ENCODE results near the gene FCRL6.

FCRL6 gene

GRCh38 chr1:159802111-159802510, at the start of gene FCRL6:
TSS of gene FCRL6 (plus strand) at chr1:159802360. CDS start at chr1:159802425, 65 bp downstream.
- H3K9ac ChIP-seq: no peak within 1 kb of the TSS
- no peak within 1 kb of the TSS for H3K27ac ChIP-seq
- no peaks in the 10 kb centered on the region for H3K9me3 ChIP-seq (replicated peaks in 1 of 11)
- H4K20me1 ChIP-seq: no peaks in the 10 kb centered on the region; a peak in 2 of 22 replicates
- H3K4me2 ChIP-seq: peak within 1 kb of the TSS in 10 of 11 experiments; percentile 60 to 83 (median 76); a peak in 16 of 22 replicates
- H3K4me1 ChIP-seq: peaks cover 23 to 65% (median 36%) of the 10 kb centered on the region in 10 experiments
- H3K27me3 ChIP-seq: no peaks in the 10 kb centered on the region
- TF ChIP-seq Cebpa-rat (IDR thresholded peaks at IDR 0.05): no peak
- no peak within 1 kb of the TSS for H3K4me3 ChIP-seq
- no peaks in the 10 kb centered on the region for H3K36me3 ChIP-seq

- Histone ChIP-seq H4K20me1 (no peaks in the 10 kb centered on the region), H3K4me3 (no peak overlapping the region), H3K9ac (no peak overlapping the region)
Measured at GRCh38 chr1:159753386-159753785, 48.8 kb upstream of the FCRL6 start.

GRCh38 chr1:159755451-159756007, 46.6 kb upstream of the FCRL6 start:
- H3K36me3 ChIP-seq: no peaks in the 10 kb centered on the region
- H3K27ac ChIP-seq: no peak overlapping the region; a peak in 1 of 22 replicates
- H4K20me1 ChIP-seq: no peaks in the 10 kb centered on the region
- H3K9me3 ChIP-seq (replicated peaks in 1 of 11): no peaks in the 10 kb centered on the region
- H3K4me2 ChIP-seq: peak overlapping the region in 2 of 11 experiments; percentile 51 to 66; a peak in 2 of 22 replicates
- H3K9ac ChIP-seq: no peak overlapping the region
- TF ChIP-seq Cebpa-rat (IDR thresholded peaks at IDR 0.05): no peak
- peaks cover 0 to 20% (median 7%) of the 10 kb centered on the region in 10 experiments; a peak in 9 of 20 replicates for H3K4me1 ChIP-seq
- H3K27me3 ChIP-seq: no peaks in the 10 kb centered on the region
- H3K4me3 ChIP-seq: no peak overlapping the region

More at GRCh38 chr1:159753386-159753785, 48.8 kb upstream of the FCRL6 start:
- TF ChIP-seq Cebpa-rat (IDR thresholded peaks at IDR 0.05): no peak
- H3K27me3 ChIP-seq: no peaks in the 10 kb centered on the region
- H3K4me1 ChIP-seq: peaks cover 0 to 20% (median 7%) of the 10 kb centered on the region in 10 experiments; a peak in 9 of 20 replicates
- no peak overlapping the region for H3K4me2 ChIP-seq
- H3K9me3 ChIP-seq (replicated peaks in 1 of 11): no peaks in the 10 kb centered on the region
- H3K36me3 ChIP-seq: no peaks in the 10 kb centered on the region
- H3K27ac ChIP-seq: no peak overlapping the region

GRCh38 chr1:159756397-159756796, 45.8 kb upstream of the FCRL6 start:
- H3K9ac ChIP-seq: no peak overlapping the region
- H3K27ac ChIP-seq: peak overlapping the region in 2 of 11 experiments; percentile 38 to 46; a peak in 2 of 22 replicates
- H3K4me2 ChIP-seq: peak overlapping the region in 7 of 11 experiments; percentile 6 to 66 (median 21); a peak in 9 of 22 replicates
- 0 out of 22 replicates have a peak, but pooled peaks of 1 of the 11 experiments have one; percentile 11 for TF ChIP-seq Cebpa-rat (IDR thresholded peaks at IDR 0.05)
- no peaks in the 10 kb centered on the region for H3K27me3 ChIP-seq
- no peaks in the 10 kb centered on the region for H3K9me3 ChIP-seq (replicated peaks in 1 of 11)
- no peaks in the 10 kb centered on the region for H4K20me1 ChIP-seq
- peaks cover 0 to 20% (median 7%) of the 10 kb centered on the region in 10 experiments; a peak in 9 of 20 replicates for H3K4me1 ChIP-seq
- H3K4me3 ChIP-seq: no peak overlapping the region
- no peaks in the 10 kb centered on the region for H3K36me3 ChIP-seq

- no peak overlapping the region for H3K27ac ChIP-seq
- H3K27me3 ChIP-seq: no peaks in the 10 kb centered on the region
- H3K9me3 ChIP-seq (replicated peaks in 1 of 11): 0 out of 22 replicates have a peak, but pooled peaks cover 0 to 6% (median 0%) of the 10 kb centered on the region in 11 experiments
- H3K36me3 ChIP-seq: no peaks in the 10 kb centered on the region
- H3K4me2 ChIP-seq: no peak overlapping the region
- H3K4me3 ChIP-seq: no peak overlapping the region
- TF ChIP-seq Cebpa-rat (IDR thresholded peaks at IDR 0.05): no peak
- no peaks in the 10 kb centered on the region for H4K20me1 ChIP-seq
- H3K4me1 ChIP-seq: no peaks in the 10 kb centered on the region
- H3K9ac ChIP-seq: no peak overlapping the region
Measured at GRCh38 chr1:159763686-159764085, 38.5 kb upstream of the FCRL6 start.

GRCh38 chr1:159765806-159766205, 36.4 kb upstream of the FCRL6 start:
- no peaks in the 10 kb centered on the region for H3K27me3 ChIP-seq
- no peak overlapping the region for H3K4me2 ChIP-seq
- no peak overlapping the region for H3K9ac ChIP-seq
- H3K9me3 ChIP-seq (replicated peaks in 1 of 11): 0 out of 22 replicates have a peak, but pooled peaks cover 0 to 6% (median 0%) of the 10 kb centered on the region in 11 experiments
- H3K27ac ChIP-seq: no peak overlapping the region
- no peak for TF ChIP-seq Cebpa-rat (IDR thresholded peaks at IDR 0.05)
- H3K4me1 ChIP-seq: no peaks in the 10 kb centered on the region
- H3K4me3 ChIP-seq: no peak overlapping the region
- no peaks in the 10 kb centered on the region for H4K20me1 ChIP-seq
- no peaks in the 10 kb centered on the region for H3K36me3 ChIP-seq

- H3K36me3 ChIP-seq: no peaks in the 10 kb centered on the region
Measured at GRCh38 chr1:159771127-159771895, 30.8 kb upstream of the FCRL6 start.

GRCh38 chr1:159774465-159774864, 27.7 kb upstream of the FCRL6 start:
- Histone ChIP-seq H3K9me3 (replicated peaks in 1 of 11) (no peaks in the 10 kb centered on the region), H3K4me2 (no peak overlapping the region), H3K27me3 (no peaks in the 10 kb centered on the region), H4K20me1 (no peaks in the 10 kb centered on the region), H3K4me3 (no peak overlapping the region), H3K4me1 (peaks cover 0 to 10% (median 0%) of the 10 kb centered on the region in 10 experiments; a peak in 4 of 20 replicates), H3K36me3 (no peaks in the 10 kb centered on the region), H3K9ac (no peak overlapping the region), H3K27ac (no peak overlapping the region)
- TF ChIP-seq Cebpa-rat (IDR thresholded peaks at IDR 0.05): no peak

More at GRCh38 chr1:159771127-159771895, 30.8 kb upstream of the FCRL6 start:
- Histone ChIP-seq H3K4me1 (no peaks in the 10 kb centered on the region), H3K9ac (no peak overlapping the region), H3K4me3 (no peak overlapping the region), H3K27me3 (no peaks in the 10 kb centered on the region), H3K4me2 (no peak overlapping the region), H4K20me1 (no peaks in the 10 kb centered on the region), H3K27ac (no peak overlapping the region), H3K9me3 (replicated peaks in 1 of 11) (0 out of 22 replicates have a peak, but pooled peaks cover 0 to 6% (median 0%) of the 10 kb centered on the region in 11 experiments)
- TF ChIP-seq Cebpa-rat (IDR thresholded peaks at IDR 0.05): no peak

GRCh38 chr1:159775716-159776115, 26.4 kb upstream of the FCRL6 start:
- H4K20me1 ChIP-seq: no peaks in the 10 kb centered on the region
- H3K9me3 ChIP-seq (replicated peaks in 1 of 11): peaks cover 0 to 4% (median 3%) of the 10 kb centered on the region in 11 experiments; a peak in 16 of 22 replicates
- H3K9ac ChIP-seq: no peak overlapping the region
- H3K4me1 ChIP-seq: peaks cover 0 to 13% (median 0%) of the 10 kb centered on the region in 10 experiments; a peak in 4 of 20 replicates
- no peak for TF ChIP-seq Cebpa-rat (IDR thresholded peaks at IDR 0.05)
- no peaks in the 10 kb centered on the region for H3K36me3 ChIP-seq
- no peak overlapping the region for H3K4me3 ChIP-seq
- H3K27ac ChIP-seq: no peak overlapping the region
- H3K4me2 ChIP-seq: no peak overlapping the region
- H3K27me3 ChIP-seq: peaks cover 0 to 5% (median 2%) of the 10 kb centered on the region in 11 experiments; a peak in 8 of 22 replicates
